GM19463 (cell line): ENCODE measurements around the gene DPY19L1.
"Not testable (repeated sequence)": the region's sequence is repeated elsewhere in the genome, so short reads cannot be mapped to it uniquely, and the experiment has no call there.

Experiments used
- ATAC-seq: cut with Tn5 transposase; IDR thresholded peaks from one replicate; pipeline ENCODE4 v1.9.1; 2021; ENCODE audit warnings: mild to moderate bottlenecking, moderate library complexity; ENCODE audit not compliant: unreplicated experiment

Gene DPY19L1

GRCh38 chr7:35035511-35035961, 1.7 kb downstream of the DPY19L1 start:
- peak; percentile 22 for ATAC-seq

- no peak for ATAC-seq
Measured at GRCh38 chr7:35032166-35032565, 5.1 kb downstream of the DPY19L1 start.

DNA sequence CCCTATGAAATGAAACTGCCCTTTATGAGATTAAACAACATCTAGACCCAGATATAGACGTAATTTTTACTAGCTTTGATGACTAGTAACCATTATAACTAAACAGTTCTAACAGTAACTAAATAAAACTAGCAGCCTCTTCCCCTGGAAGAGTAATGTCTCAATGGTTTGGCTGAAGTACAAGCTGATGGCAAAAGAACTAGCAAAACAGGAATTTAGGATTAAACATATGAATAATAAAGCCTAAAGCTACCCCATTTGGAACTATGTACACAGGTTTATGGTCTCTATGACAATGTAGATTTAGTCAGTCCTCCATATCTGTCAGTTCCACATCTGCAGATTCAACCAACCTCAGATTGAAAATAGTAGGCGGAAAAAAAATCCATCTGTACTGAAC, 6.4 kb downstream of the DPY19L1 start:
- no peak for ATAC-seq

GRCh38 chr7:35029311-35029710, 8.0 kb downstream of the DPY19L1 start:
- ATAC-seq = no peak

DNA sequence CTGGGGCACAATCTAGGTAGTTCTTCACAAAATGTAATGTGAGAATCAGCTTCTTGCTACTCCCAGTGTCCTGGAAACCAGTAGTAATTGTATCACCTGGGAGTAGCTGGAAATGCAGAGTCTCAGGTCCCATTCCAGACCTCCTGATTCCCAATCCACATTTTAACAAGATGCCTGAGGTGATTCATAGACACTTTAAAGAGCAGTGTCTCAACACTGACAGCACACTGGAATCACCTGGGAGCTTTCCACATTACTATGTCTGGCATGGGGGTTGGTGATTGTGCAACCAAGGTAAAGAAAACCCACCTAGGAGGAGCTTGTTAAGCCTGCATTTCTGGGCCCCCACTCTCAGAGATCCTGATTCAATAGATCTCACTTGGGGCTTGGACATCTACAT, 11.1 kb downstream of the DPY19L1 start:
- ATAC-seq = no peak

DNA sequence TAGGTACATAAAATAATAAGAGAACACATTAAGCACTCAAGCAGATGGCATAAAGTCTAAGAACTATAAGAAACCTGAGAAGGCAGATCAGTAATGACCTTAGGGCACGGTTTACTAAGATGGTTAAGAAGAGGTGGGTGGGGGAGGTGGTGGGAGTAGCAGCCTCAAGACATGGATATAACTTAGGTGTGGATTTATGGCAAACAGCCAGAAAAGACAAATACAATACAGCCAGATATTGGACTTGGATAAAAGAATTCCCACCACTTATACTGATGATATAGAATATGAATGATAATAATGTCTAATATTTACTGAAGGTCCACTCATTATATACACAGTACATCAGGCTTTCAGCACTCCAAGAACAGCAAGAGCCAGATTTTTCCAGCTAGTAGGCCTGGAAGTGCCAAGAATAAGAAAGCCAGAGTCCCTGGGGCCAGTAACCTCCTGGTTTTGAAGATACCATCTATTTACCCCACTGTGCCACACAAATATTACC, 11.9 kb downstream of the DPY19L1 start:
- no peak for ATAC-seq

DNA sequence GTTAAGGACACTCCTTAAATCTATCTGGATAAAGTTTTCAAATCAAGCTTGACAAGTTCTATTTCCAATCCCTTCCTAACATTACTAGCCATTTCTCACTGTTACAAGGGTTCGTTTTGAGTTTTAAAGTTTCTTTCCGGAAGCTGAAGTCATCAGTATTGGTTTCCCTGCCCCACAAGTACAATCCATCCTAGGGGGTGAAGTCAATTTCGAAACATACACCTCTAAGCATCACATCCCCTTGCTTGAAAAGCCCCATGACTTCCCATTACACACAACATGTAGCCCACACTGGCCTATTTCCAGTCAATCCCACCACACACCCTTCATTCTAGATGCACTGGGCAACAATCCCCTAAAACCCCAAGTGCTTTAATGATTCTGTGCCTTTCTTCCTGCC, 13.0 kb downstream of the DPY19L1 start:
- ATAC-seq = peak; percentile 44

GRCh38 chr7:35022725-35023124, 14.6 kb downstream of the DPY19L1 start:
- ATAC-seq = no peak

- no peak for ATAC-seq
Measured at GRCh38 chr7:35021445-35021844, 15.8 kb downstream of the DPY19L1 start.

GRCh38 chr7:35019801-35020200, 17.5 kb downstream of the DPY19L1 start:
- no peak for ATAC-seq

- ATAC-seq = no peak
Measured at GRCh38 chr7:35019179-35019729, 18.0 kb downstream of the DPY19L1 start.

GRCh38 chr7:35015346-35015859, 21.9 kb downstream of the DPY19L1 start:
- no peak for ATAC-seq

- ATAC-seq = no peak
Measured at GRCh38 chr7:35012160-35012559, 25.1 kb downstream of the DPY19L1 start.

- no peak for ATAC-seq
Measured at GRCh38 chr7:35011085-35011484, 26.2 kb downstream of the DPY19L1 start.

DNA sequence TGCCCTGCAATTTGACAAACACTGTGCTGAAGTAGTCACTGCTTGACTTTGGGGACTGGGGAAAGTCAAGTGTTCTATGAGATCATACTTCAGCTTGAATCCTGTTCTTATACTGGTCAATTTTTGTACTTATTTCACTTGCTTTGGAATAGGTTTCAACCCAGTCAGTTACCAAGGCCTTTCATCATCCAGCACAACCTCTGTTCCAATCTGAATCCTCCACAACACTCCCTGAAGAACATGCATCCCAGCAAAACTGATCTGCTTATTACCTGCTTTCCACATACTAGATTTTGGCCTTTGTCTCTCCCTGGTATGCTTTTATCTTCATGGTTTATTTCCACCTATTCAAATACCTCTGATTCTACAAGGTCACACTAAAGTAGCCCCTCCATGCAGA, 29.5 kb downstream of the DPY19L1 start:
- no peak for ATAC-seq

GRCh38 chr7:35004531-35005095, 32.7 kb downstream of the DPY19L1 start:
- ATAC-seq = no peak

GRCh38 chr7:35003679-35004303, 33.5 kb downstream of the DPY19L1 start:
- ATAC-seq = peak; percentile 61

GRCh38 chr7:35003177-35003650, 34.1 kb downstream of the DPY19L1 start:
- not testable (repeated sequence) for ATAC-seq

DNA sequence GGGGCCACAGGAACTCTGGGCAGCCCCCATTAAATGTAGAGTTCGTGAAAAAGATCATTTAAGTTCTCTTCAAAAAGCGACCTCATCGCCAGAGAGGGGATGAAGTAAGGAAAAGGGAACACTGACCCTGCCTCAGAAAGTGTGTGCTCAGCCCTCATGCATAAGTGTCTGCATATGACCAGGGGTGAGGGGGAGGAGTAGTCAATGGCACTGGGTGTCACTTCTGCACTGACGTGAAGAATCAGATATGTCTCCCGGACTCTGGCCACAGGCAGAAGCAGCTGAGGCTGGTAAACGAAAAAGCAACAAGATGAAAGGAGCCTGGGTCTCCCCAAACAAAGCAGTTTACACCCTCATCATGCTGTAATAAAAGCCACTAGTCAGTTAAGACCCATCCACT, 39.0 kb downstream of the DPY19L1 start:
- not testable (repeated sequence) for ATAC-seq

- peak; percentile 44 for ATAC-seq
Measured at GRCh38 chr7:34996423-34997090, 40.7 kb downstream of the DPY19L1 start.

DNA sequence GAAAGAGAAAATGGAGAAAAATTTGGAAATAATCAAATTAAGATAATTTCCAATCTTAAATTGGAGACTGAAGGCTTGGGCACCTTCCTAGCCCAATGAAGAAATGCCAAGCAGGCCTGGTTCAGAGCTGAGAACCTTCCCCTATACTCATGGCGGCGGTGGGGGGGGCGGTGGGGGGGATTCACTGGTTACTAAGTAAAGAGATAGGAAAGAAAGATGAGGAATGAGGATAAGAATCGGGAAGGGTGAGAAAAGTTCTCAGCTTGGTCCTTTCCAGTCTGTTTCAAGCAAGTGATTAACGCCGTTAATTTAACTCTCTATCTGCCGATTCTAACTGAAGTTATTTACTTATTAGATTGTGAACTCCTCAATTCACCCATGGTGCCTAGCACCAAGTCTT, 41.5 kb downstream of the DPY19L1 start:
- no peak for ATAC-seq
